Liver (tissue), 9 donors: Measurements from ENCODE around the gene COL23A1. TPM values are rescaled to one million over a fixed set of nuclear protein-coding genes. Genes with fewer than 3 reads are reported as not detected.
"Not testable (repeated sequence)": the region's sequence is repeated elsewhere in the genome, so short reads cannot be mapped to it uniquely, and the experiment has no call there.

Experiments used
- DNase-seq: peaks from one replicate; pipeline ENCODE4 v3.0.0-alpha.2; 2017; ENCODE audit warnings: low spot score
- H3K27ac ChIP-seq, 2 donors: one replicate each; pipeline ENCODE4 v1.7.0; 2013; ENCODE audit warnings: inconsistent platforms in 2 of 2, low read length in 2 of 2, control low read depth in 1 of 2, low read depth in 1 of 2, mild to moderate bottlenecking in 1 of 2
- H3K27me3 ChIP-seq, 4 donors: one replicate each; pipeline versions ENCODE4 v1.6.1 to v1.7.0; 2013; ENCODE audit warnings: low read length in 3 of 4, inconsistent platforms in 1 of 4, mild to moderate bottlenecking in 1 of 4, moderate library complexity in 1 of 4; ENCODE audit not compliant: control insufficient read depth in 4 of 4, insufficient read depth in 4 of 4
- H3K36me3 ChIP-seq, 4 donors: one replicate each; pipeline versions ENCODE4 v1.6.1 to v1.7.0; 2013; ENCODE audit warnings: low read length in 3 of 4, mild to moderate bottlenecking in 3 of 4, low read depth in 1 of 4, moderate library complexity in 1 of 4; ENCODE audit not compliant: control insufficient read depth in 4 of 4, insufficient read depth in 3 of 4
- H3K4me1 ChIP-seq, 4 donors: one replicate each; pipeline versions ENCODE4 v1.6.1 to v1.7.0; 2013; ENCODE audit warnings: low read length in 3 of 4, mild to moderate bottlenecking in 3 of 4, moderate library complexity in 1 of 4; ENCODE audit not compliant: control insufficient read depth in 4 of 4, insufficient read depth in 4 of 4
- H3K4me3 ChIP-seq, 3 donors: one replicate each; pipeline versions ENCODE4 v1.6.1 to v1.7.0; 2013; ENCODE audit warnings: low read length in 3 of 3, control low read depth in 1 of 3, low read depth in 1 of 3, mild to moderate bottlenecking in 1 of 3
- H3K9ac ChIP-seq, 2 donors: one replicate each; pipeline ENCODE4 v1.7.0; 2013; ENCODE audit warnings: low read length in 2 of 2, mild to moderate bottlenecking in 2 of 2, moderate library complexity in 2 of 2, control low read depth in 1 of 2, low read depth in 1 of 2
- H3K9me3 ChIP-seq, 4 donors: one replicate each; pipeline versions ENCODE4 v1.6.1 to v1.7.0; 2013; ENCODE audit warnings: low read length in 3 of 4; ENCODE audit not compliant: control insufficient read depth in 4 of 4
- ATF3 ChIP-seq: IDR thresholded peaks from 2 replicates; pipeline ENCODE4 v1.6.1; 2016; ENCODE audit warnings: antibody characterized with exemption
- CTCF ChIP-seq: fragments of 150-350 bp; IDR thresholded peaks from 2 replicates; pipeline ENCODE4 v1.5.1; 2017; ENCODE audit warnings: improper control_type of control experiment, low read depth, low read length; ENCODE audit not compliant: missing input control
- EGR1 ChIP-seq, 2 donors: IDR thresholded peaks; 2 replicates each; pipeline ENCODE4 v1.6.1; 2016 to 2018; ENCODE audit warnings: antibody characterized with exemption in 2 of 2, low read depth in 2 of 2
- FOXA1 ChIP-seq: IDR thresholded peaks from 2 replicates; pipeline ENCODE4 v1.6.1; 2016; ENCODE audit warnings: antibody characterized with exemption
- FOXA2 ChIP-seq: IDR thresholded peaks from 2 replicates; pipeline ENCODE4 v1.6.1; 2016; ENCODE audit warnings: antibody characterized with exemption
- GABPA ChIP-seq, 2 donors: IDR thresholded peaks in 1 of 2; conservative IDR thresholded peaks in 1 of 2; 2 replicates each; pipeline ENCODE4 v1.6.1; 2016; ENCODE audit warnings: antibody characterized with exemption in 2 of 2, mild to moderate bottlenecking in 1 of 2, moderate library complexity in 1 of 2
- HNF4A ChIP-seq, 2 donors: conservative IDR thresholded peaks; 2 replicates each; pipeline ENCODE4 v1.6.1; 2016; ENCODE audit warnings: antibody characterized with exemption in 2 of 2, mild to moderate bottlenecking in 2 of 2
- HNF4G ChIP-seq: IDR thresholded peaks from 2 replicates; pipeline ENCODE4 v1.6.1; 2016; ENCODE audit warnings: antibody characterized with exemption
- JUND ChIP-seq, 2 donors: IDR thresholded peaks; 2 replicates each; pipeline ENCODE4 v1.6.1; 2016; ENCODE audit warnings: antibody characterized with exemption in 2 of 2
- MAX ChIP-seq: IDR thresholded peaks from 2 replicates; pipeline ENCODE4 v1.6.1; 2016; ENCODE audit warnings: antibody characterized with exemption
- NR2F2 ChIP-seq: IDR thresholded peaks from 2 replicates; pipeline ENCODE4 v1.6.1; 2016; ENCODE audit warnings: antibody characterized with exemption
- RAD21 ChIP-seq, 2 donors: IDR thresholded peaks; 2 replicates each; pipeline ENCODE4 v1.6.1; 2016; ENCODE audit warnings: antibody characterized with exemption in 2 of 2, mild to moderate bottlenecking in 2 of 2
- REST ChIP-seq: IDR thresholded peaks from 2 replicates; pipeline ENCODE4 v1.6.1; 2016; ENCODE audit warnings: antibody characterized with exemption, mild to moderate bottlenecking
- SP1 ChIP-seq: IDR thresholded peaks from 2 replicates; pipeline ENCODE4 v1.6.1; 2018; ENCODE audit warnings: antibody characterized with exemption, mild to moderate bottlenecking
- TAF1 ChIP-seq: conservative IDR thresholded peaks from 2 replicates; pipeline ENCODE4 v1.6.1; 2016; ENCODE audit warnings: antibody characterized with exemption, mild to moderate bottlenecking
- YY1 ChIP-seq: IDR thresholded peaks from 2 replicates; pipeline ENCODE4 v1.6.1; 2016; ENCODE audit warnings: antibody characterized with exemption, mild to moderate bottlenecking
- ZBTB33 ChIP-seq: IDR thresholded peaks from 2 replicates; pipeline ENCODE4 v1.6.1; 2016; ENCODE audit warnings: antibody characterized with exemption
- WGBS: extraction: QIAGEN DNeasy Blood & Tissue Kit; methylation state at CpG from one replicate; pipeline ENCODE4 v1.1.7; 2013; 5-methylcytosine and 5-hydroxymethylcytosine counted together
- polyA plus RNA-seq, 2 donors: library from polyadenylated mRNA; stranded (reverse) in 1 of 2; unstranded in 1 of 2; fragments of 200-250 nt in 1 of 2; fragments of >200 nt in 1 of 2; fragmentation: Nextera tagmentation in 1 of 2; extraction: Ambion mirVana in 1 of 2; gene quantifications; one replicate each; pipeline versions ENCODE4 v1.2.1 to v1.2.3, GENCODE V29; 2013 to 2015
- total RNA-seq, 2 donors: library from RNA; depleted of rRNA; stranded (reverse); fragments of >200 nt; gene quantifications; one replicate each; pipeline ENCODE4 v1.2.3, GENCODE V29; 2014
- donor health status: healthy.
- donor health status: healthy.
- donor health status: healthy.
- donor health status: healthy.
- donor health status: healthy.

Gene COL23A1
- total and polyA plus RNA-seq, 4 donors: 0.08 to 1.4 (median 0.27) TPM

- WGBS: 75% methylated on average over 9 of the region's 9 CpGs
- H3K27ac ChIP-seq: no peak overlapping the region
- no peaks in the 10 kb centered on the region for H3K27me3 ChIP-seq
These were observed 102.1 kb downstream of the COL23A1 start for GRCh38 chr5:178487911-178488600.

GRCh38 chr5:178486878-178487512 lies 103.2 kb downstream of the COL23A1 start:
- not testable (repeated sequence) for DNase-seq, H3K9me3 ChIP-seq, H3K4me3 ChIP-seq, H3K36me3 ChIP-seq, H3K27me3 ChIP-seq, H3K9ac ChIP-seq, H3K4me1 ChIP-seq, H3K27ac ChIP-seq
- 88% methylated on average over 10 of the region's 10 CpGs for WGBS

More at GRCh38 chr5:178487911-178488600, 102.1 kb downstream of the COL23A1 start:
- Histone ChIP-seq H3K4me1 (no peaks in the 10 kb centered on the region), H3K9ac (no peak overlapping the region), H3K9me3 (no peaks in the 10 kb centered on the region), H3K4me3 (no peak overlapping the region), H3K36me3 (no peaks in the 10 kb centered on the region)
- TF ChIP-seq ZBTB33 (no peak), FOXA1 (no peak), JUND (IDR thresholded peaks at IDR 0.05) (no peak), CTCF (no peak), ATF3 (no peak), HNF4A (conservative IDR thresholded peaks at IDR 0.05) (no peak), MAX (no peak), HNF4G (no peak), EGR1 (IDR thresholded peaks at IDR 0.05; ENCODE audit: low read depth in 2 of 2) (no peak), REST (no peak), YY1 (no peak), NR2F2 (no peak), FOXA2 (no peak), RAD21 (IDR thresholded peaks at IDR 0.05) (no peak), TAF1 (no peak), SP1 (no peak), GABPA (IDR thresholded peaks at IDR 0.05 in 1 of 2, conservative IDR thresholded peaks at IDR 0.05 in 1 of 2) (no peak)
- DNase-seq: no peak
